Choroid plexus epithelial cell (primary cell): ENCODE measurements around the gene TRIM52.

Source experiments
- DNase-seq: peaks from one replicate; pipeline ENCODE4 v3.0.0-alpha.2; 2010; ENCODE audit warnings: low read depth
- H3K4me3 ChIP-seq: 2 replicates; pipeline ENCODE4 v1.5.1; 2011; ENCODE audit warnings: low read depth, mild to moderate bottlenecking, control low read depth, low read length, moderate library complexity
- TF ChIP-seq, protein P1 (sequence below): conservative IDR thresholded peaks from 2 replicates; pipeline ENCODE4 v1.5.1; 2011; ENCODE audit warnings: low read depth, mild to moderate bottlenecking, control low read depth, inconsistent platforms, low read length, moderate library complexity

Gene TRIM52

DNA sequence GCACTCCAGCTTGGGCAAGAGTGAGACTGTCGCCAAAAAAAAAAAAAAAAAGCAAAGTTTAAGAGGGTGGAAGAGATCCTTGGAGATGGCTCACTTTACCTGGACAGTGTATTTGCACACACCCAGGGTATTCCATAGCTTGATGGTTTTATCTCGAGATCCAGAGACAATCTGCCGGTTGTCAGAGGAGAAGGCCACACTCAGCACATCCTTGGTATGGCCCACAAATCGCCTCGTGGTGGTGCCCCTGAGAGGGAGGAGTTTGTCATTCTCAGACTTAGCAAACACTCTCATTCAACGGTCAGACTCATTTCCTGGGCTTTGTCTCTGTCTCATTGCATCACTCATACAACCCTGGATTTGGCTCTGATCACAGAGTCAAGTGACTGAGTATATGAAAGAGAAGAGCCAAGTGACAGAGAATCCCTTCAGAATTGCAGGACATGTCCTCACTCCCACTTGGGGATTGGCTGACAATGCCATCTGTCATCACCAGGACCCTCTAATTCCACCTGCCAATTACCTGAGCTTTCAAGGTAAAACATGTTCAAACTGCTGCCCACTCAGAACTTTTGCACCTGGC lies 19.5 kb downstream of the TRIM52 start:
- TF ChIP-seq, protein P1, sequence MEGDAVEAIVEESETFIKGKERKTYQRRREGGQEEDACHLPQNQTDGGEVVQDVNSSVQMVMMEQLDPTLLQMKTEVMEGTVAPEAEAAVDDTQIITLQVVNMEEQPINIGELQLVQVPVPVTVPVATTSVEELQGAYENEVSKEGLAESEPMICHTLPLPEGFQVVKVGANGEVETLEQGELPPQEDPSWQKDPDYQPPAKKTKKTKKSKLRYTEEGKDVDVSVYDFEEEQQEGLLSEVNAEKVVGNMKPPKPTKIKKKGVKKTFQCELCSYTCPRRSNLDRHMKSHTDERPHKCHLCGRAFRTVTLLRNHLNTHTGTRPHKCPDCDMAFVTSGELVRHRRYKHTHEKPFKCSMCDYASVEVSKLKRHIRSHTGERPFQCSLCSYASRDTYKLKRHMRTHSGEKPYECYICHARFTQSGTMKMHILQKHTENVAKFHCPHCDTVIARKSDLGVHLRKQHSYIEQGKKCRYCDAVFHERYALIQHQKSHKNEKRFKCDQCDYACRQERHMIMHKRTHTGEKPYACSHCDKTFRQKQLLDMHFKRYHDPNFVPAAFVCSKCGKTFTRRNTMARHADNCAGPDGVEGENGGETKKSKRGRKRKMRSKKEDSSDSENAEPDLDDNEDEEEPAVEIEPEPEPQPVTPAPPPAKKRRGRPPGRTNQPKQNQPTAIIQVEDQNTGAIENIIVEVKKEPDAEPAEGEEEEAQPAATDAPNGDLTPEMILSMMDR, result peak; percentile 24
- DNase-seq, result peak; percentile 91
- H3K4me3 ChIP-seq, result peak overlapping the region; percentile 98

DNA sequence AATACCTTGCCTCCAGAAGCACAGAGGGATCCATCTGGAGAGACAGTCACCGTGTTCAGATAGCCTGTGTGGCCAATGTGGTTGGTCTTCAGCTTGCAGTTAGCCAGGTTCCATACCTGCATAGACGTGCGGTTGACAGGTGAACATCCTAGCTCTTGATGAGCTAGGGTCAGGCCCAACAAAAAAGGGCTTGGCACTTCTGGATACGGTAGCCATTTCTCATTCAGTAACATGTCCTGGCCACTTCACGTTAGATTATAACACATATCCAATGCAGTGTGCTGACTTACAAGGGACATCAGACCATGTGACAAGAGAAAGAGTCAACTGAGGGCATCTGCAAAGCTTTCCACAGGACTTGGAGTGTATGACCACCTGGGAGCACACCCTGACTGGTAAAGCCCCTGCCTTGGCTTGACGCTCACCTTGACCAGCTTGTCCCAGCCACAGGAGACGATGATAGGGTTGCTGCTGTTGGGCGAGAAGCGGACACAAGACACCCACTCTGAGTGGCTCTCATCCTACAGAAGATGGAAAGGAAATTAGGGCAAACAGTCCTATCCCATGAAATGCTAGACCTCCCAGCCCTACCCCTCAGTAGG lies 21.8 kb downstream of the TRIM52 start:
- TF ChIP-seq, protein P1, result no peak
- DNase-seq, result no peak
- no peak overlapping the region for H3K4me3 ChIP-seq

DNA sequence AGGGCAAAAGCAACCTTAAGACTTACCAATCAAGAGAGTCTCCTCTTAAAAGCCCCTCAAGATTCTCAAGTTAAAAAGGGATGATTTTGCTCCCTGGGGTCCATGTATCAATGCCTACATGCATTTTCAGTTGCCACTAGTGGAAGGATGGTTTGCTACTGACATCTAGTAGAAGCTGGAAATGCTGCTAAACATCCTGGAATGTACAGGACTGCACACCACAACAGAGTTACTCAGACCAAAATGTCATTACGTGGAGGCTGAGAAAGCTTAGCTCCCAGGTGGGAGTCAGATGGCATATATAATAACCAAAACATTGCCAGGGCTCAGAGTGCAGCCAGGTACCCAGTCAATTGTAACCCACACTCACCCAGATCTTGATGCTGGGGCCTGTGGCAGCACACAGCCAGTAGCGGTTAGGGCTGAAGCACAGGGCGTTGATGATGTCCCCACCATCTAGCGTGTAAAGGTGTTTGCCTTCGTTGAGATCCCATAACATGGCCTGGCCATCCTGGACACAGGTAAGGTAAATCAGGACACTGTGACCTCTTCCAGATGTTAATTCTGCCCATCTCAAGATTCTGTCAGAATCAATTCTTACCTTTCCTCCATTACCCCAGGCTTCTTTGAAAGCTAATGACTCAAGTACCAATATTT lies 23.1 kb downstream of the TRIM52 start:
- no peak for DNase-seq
- TF ChIP-seq, protein P1, result no peak
- no peak overlapping the region for H3K4me3 ChIP-seq

DNA sequence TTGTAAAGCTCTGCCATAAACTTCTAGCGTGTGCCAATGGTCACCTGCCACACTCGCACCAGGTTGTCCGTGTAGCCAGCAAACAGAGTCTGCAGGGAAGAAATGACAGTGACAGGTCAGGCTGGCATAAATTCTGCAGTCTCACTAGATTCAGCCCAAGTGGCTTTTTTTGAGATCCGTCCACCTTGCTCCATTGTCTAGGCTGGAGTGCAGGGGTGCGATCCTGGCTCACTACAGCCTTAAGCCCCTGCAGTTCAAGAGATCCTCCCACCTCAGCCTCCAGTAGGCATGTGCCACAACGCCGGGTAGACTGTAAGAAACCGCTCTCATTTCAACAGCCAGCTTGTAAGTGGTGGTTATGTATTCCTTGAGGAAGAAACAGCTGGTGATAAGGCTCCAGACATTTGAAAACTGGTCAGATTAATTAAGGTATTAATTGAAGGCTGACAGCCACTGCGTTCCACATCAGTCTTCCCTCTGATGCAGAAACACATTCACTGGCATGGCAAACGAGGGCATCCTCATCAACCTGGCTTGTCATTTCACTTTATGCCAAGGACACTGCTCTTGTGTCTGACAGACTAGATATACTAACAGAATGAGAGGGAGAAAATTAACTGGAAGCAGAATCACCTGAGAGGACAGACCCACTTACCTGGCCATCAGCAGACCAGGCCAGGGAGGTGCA lies 23.8 kb downstream of the TRIM52 start:
- H3K4me3 ChIP-seq, result no peak overlapping the region
- no peak for DNase-seq
- TF ChIP-seq, protein P1, result no peak

DNA sequence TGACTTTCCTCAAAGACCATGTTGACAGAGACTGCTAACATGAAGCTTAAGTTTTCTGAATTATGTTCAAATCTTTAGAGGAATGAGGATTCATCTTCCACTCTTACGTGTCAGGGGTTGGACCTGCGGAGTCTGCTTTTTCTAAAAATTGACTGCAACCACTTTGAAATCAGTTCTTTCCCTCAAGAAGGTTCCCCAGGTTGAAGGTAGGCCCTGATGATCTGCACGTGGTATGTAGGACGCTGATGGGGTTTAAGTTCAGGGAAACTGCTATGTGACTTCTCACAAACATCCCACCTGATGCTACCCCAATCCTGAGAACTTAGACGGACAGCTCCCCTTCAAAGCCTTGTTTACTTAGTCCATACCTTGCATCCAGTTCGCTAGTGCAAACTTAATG lies 24.5 kb downstream of the TRIM52 start:
- DNase-seq, result no peak
- no peak overlapping the region for H3K4me3 ChIP-seq
- TF ChIP-seq, protein P1, result no peak

DNA sequence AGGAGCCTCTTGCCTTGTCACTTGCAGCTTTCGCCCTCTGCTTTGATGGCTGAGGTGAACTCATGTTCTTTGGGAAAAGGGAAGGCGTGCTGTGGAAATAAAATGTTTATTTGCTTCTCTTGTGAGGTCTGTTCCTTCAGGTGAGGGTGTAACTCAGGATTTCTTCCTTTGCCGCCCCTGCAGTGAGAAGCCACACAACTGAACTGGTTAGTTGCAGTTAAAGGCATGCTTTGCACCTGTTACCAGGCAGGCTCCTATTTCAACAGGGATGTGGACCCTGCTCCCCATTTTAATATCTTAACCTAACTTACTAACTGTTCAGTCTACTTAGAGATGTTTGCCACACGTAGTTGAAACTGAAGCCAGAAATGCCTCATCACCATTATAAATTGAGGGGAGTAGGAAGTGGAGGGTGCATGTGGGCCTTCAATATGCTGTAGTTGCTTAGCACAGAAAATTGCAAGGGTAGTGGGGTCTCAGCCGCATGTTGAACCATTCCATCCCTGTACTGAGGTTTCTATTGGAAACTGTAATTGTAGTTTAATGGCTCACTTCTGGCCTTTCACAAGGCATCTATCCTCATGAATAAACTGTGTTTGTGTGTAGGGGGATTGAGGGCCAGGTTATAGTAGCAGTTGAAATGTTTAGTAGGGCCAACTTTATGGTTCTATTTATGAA lies 25.1 kb downstream of the TRIM52 start:
- no peak overlapping the region for H3K4me3 ChIP-seq
- TF ChIP-seq, protein P1, result no peak
- no peak for DNase-seq
